ENCODE measurements around the gene AGTRAP. TPM values are rescaled to one million over a fixed set of nuclear protein-coding genes. Genes with fewer than 3 reads are reported as not detected.

AGTRAP gene
- total RNA-seq, 3 donors from 2014 or later, result 61.9 to 74.7 (median 66.4) TPM

GRCh38 chr1:11796036-11796828 lies 60.3 kb downstream of the AGTRAP start:
- intact Hi-C loops (cut with DNase I; ENCODE audit: low total_unique reads), result no loop called here

DNA sequence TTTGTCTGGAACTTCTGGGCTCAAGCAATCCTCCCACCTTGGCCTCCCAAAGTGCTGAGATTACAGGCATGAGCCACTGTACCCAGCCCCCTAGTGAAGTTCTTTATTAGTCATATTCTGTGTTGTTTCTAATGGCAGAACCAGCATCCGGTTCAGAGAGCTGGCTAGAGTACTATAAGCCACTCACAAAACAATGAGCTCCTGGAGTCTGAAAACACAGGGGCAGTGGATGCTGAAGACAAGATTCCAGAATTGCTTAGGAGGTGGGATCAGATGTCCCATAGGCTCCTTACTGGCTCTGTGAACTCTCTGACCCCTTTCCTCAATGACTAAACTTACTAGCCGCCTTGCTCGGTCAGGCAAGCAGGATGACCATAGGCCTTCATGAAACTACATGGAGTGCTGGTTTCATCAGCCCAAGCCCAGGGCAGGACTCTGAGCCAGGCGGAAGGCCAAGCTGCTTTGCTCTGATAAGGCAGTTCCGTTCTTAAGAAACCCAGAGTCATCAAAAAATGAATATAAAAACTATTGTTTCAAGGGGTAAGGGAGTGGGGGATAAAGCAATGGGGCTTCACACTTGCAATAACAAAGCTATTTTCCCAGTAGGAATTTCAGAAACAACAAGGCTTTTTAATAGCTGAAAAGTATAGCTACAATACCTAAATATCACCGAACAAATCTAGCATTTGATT lies 61.7 kb downstream of the AGTRAP start:
- Histone ChIP-seq H3K4me1 (no peaks in the 10 kb centered on the region), H3K9me3 (no peaks in the 10 kb centered on the region), H3K27me3 (no peaks in the 10 kb centered on the region), H3K27ac (peak overlapping the region in 1 of 2 donors; percentile 57), H3K36me3 (peaks cover 5% of the 10 kb centered on the region), H3K4me3 (no peak overlapping the region)
- intact Hi-C loops (cut with DNase I; ENCODE audit: low total_unique reads), result no loop called here
- no peak for TF ChIP-seq POLR2A (IDR thresholded peaks at IDR 0.05)
- TF ChIP-seq POLR2AphosphoS5 (IDR thresholded peaks at IDR 0.05), result no peak
- TF ChIP-seq, protein P1, sequence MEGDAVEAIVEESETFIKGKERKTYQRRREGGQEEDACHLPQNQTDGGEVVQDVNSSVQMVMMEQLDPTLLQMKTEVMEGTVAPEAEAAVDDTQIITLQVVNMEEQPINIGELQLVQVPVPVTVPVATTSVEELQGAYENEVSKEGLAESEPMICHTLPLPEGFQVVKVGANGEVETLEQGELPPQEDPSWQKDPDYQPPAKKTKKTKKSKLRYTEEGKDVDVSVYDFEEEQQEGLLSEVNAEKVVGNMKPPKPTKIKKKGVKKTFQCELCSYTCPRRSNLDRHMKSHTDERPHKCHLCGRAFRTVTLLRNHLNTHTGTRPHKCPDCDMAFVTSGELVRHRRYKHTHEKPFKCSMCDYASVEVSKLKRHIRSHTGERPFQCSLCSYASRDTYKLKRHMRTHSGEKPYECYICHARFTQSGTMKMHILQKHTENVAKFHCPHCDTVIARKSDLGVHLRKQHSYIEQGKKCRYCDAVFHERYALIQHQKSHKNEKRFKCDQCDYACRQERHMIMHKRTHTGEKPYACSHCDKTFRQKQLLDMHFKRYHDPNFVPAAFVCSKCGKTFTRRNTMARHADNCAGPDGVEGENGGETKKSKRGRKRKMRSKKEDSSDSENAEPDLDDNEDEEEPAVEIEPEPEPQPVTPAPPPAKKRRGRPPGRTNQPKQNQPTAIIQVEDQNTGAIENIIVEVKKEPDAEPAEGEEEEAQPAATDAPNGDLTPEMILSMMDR (IDR thresholded peaks at IDR 0.05), result no peak
- no peak for DNase-seq (ENCODE audit: low spot score in 2 of 2)

More at GRCh38 chr1:11796036-11796828, 60.3 kb downstream of the AGTRAP start:
- TF ChIP-seq, protein P1 (IDR thresholded peaks at IDR 0.05), result no peak
- no peak for TF ChIP-seq POLR2AphosphoS5 (IDR thresholded peaks at IDR 0.05)
- Histone ChIP-seq H3K4me3 (no peak overlapping the region), H3K36me3 (peaks cover 5% of the 10 kb centered on the region), H3K27ac (peak overlapping the region in 1 of 2 donors; percentile 64), H3K27me3 (no peaks in the 10 kb centered on the region), H3K9me3 (no peaks in the 10 kb centered on the region), H3K4me1 (no peaks in the 10 kb centered on the region)
- no peak for DNase-seq (ENCODE audit: low spot score in 2 of 2)

DNA sequence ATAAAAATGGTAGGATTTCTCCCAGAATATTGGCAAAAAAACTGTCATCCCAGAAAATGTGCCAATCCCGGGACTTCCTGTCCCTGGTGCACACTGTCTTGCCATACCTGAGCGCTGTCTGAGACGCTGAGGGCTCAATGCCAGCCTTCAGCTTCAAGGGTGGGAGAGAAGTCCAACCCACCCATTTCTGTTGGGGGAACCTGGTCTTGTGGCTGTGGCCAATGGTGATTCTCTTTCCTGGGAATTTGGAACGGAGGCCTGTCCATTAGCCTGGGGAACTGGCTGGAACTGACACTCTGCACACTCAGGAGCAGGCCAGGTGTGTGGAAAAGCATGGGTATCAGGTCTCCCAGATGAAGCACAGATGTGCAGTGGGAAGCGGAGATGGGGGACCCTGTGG lies 63.2 kb downstream of the AGTRAP start:
- peaks cover 2 to 5% of the 10 kb centered on the region in 2 donors for H3K4me1 ChIP-seq

GRCh38 chr1:11799896-11800295 lies 64.0 kb downstream of the AGTRAP start:
- DNase-seq (ENCODE audit: low spot score in 2 of 2), result no peak
- peaks cover 8 to 12% of the 10 kb centered on the region in 2 donors for H3K4me1 ChIP-seq
- H3K36me3 ChIP-seq, result no peaks in the 10 kb centered on the region
- H3K4me3 ChIP-seq, result no peak overlapping the region
- no peaks in the 10 kb centered on the region for H3K27me3 ChIP-seq
- no peak overlapping the region for H3K27ac ChIP-seq
- intact Hi-C loops (cut with DNase I; ENCODE audit: low total_unique reads), result no loop called here
- TF ChIP-seq POLR2AphosphoS5 (IDR thresholded peaks at IDR 0.05), result no peak
- H3K9me3 ChIP-seq, result no peaks in the 10 kb centered on the region

More for the DNA sequence above, 63.2 kb downstream of the AGTRAP start:
- DNase-seq (ENCODE audit: low spot score in 2 of 2), result no peak
- no peaks in the 10 kb centered on the region for H3K9me3 ChIP-seq
- peaks cover under 1% of the 10 kb centered on the region for H3K36me3 ChIP-seq
- TF ChIP-seq, protein P1 (IDR thresholded peaks at IDR 0.05), result no peak
- TF ChIP-seq POLR2A (IDR thresholded peaks at IDR 0.05), result no peak
- TF ChIP-seq POLR2AphosphoS5 (IDR thresholded peaks at IDR 0.05), result no peak
- intact Hi-C loops (cut with DNase I; ENCODE audit: low total_unique reads), result no loop called here
- peak overlapping the region in 1 of 2 donors; percentile 5 for H3K27ac ChIP-seq
- H3K27me3 ChIP-seq, result no peaks in the 10 kb centered on the region
- no peak overlapping the region for H3K4me3 ChIP-seq

GRCh38 chr1:11800391-11800755 lies 64.4 kb downstream of the AGTRAP start:
- Histone ChIP-seq H3K27me3 (no peaks in the 10 kb centered on the region), H3K27ac (no peak overlapping the region), H3K9me3 (no peaks in the 10 kb centered on the region), H3K4me3 (no peak overlapping the region), H3K4me1 (peaks cover 8 to 13% of the 10 kb centered on the region in 2 donors), H3K36me3 (no peaks in the 10 kb centered on the region)
- intact Hi-C loops (cut with DNase I; ENCODE audit: low total_unique reads), result no loop called here
- DNase-seq (ENCODE audit: low spot score in 2 of 2), result peak in 1 of 2 donors; percentile 25
- TF ChIP-seq, protein P1 (IDR thresholded peaks at IDR 0.05), result no peak
- TF ChIP-seq POLR2AphosphoS5 (IDR thresholded peaks at IDR 0.05) (no peak), POLR2A (IDR thresholded peaks at IDR 0.05) (no peak)

Other genes with a start within 250 kb of the AGTRAP start
- 10 to 100 TPM in 2 of 3 donors, 1 to 10 TPM in 1; 1.3 to 49.3 (median 40.6) TPM for gene FBXO2, start 81.7 kb upstream of the AGTRAP start, total RNA-seq
- gene FBXO44, start 81.3 kb upstream of the AGTRAP start, total RNA-seq, result 10 to 100 TPM; 14.1 to 32.1 (median 31.3) TPM
- gene FBXO6, start 71.9 kb upstream of the AGTRAP start, total RNA-seq, result 10 to 100 TPM; 10.2 to 17.0 (median 16.5) TPM
- gene MAD2L2, start 55.0 kb upstream of the AGTRAP start, total RNA-seq, result 10 to 100 TPM; 31.8 to 58.7 (median 47.7) TPM
- under 1 TPM; under 0.01 to 0.15 (median under 0.01) TPM for gene DRAXIN, start 44.4 kb upstream of the AGTRAP start, total RNA-seq
- gene C1orf167, start 26.1 kb downstream of the AGTRAP start, total RNA-seq, result 1 to 10 TPM in 1 of 3 donors, not detected in 2; 1.3 TPM
- 10 to 100 TPM; 24.6 to 42.0 (median 30.0) TPM for gene MTHFR, start 69.8 kb downstream of the AGTRAP start, total RNA-seq
- 10 to 100 TPM; 14.6 to 21.1 (median 16.7) TPM for gene CLCN6, start 70.1 kb downstream of the AGTRAP start, total RNA-seq
- under 1 TPM in 1 of 3 donors, not detected in 2; 0.66 TPM for gene NPPA, start 111.6 kb downstream of the AGTRAP start, total RNA-seq
- not detected for gene NPPB, start 122.8 kb downstream of the AGTRAP start, total RNA-seq
- gene KIAA2013, start 190.3 kb downstream of the AGTRAP start, total RNA-seq, result 10 to 100 TPM; 40.3 to 62.7 (median 51.4) TPM
- 10 to 100 TPM; 45.9 to 86.1 (median 57.5) TPM for gene PLOD1, start 198.6 kb downstream of the AGTRAP start, total RNA-seq
- 10 to 100 TPM; 51.4 to 64.9 (median 62.1) TPM for gene MFN2, start 244.3 kb downstream of the AGTRAP start, total RNA-seq

Data from breast epithelium (tissue), 4 donors.